ENCODE data around the gene RSPH1.

The RSPH1 gene

GRCh38 chr21:42426876-42427480, 69.0 kb downstream of the RSPH1 start:
- DNase-seq (ENCODE audit: low spot score) = no peak

- no peak for DNase-seq (ENCODE audit: low spot score)
Observed at GRCh38 chr21:42426424-42426823, 69.6 kb downstream of the RSPH1 start.

- DNase-seq (ENCODE audit: low spot score) = peak; percentile 54
Observed at GRCh38 chr21:42425591-42425990, 70.4 kb downstream of the RSPH1 start.

- peak; percentile 84 for DNase-seq (ENCODE audit: low spot score)
Observed at GRCh38 chr21:42424914-42425541, 71.0 kb downstream of the RSPH1 start.

GRCh38 chr21:42423685-42424084, 72.3 kb downstream of the RSPH1 start:
- DNase-seq (ENCODE audit: low spot score) = no peak

GRCh38 chr21:42423197-42423675, 72.8 kb downstream of the RSPH1 start:
- DNase-seq (ENCODE audit: low spot score) = peak; percentile 45

Data from CD4-positive, alpha-beta T cell treated with Interleukin-15 for 4 hours (primary cell).